Stomach (tissue), 19 donors: Measurements from ENCODE around the gene RADX. TPM values are rescaled to one million over a fixed set of nuclear protein-coding genes. Genes with fewer than 3 reads are reported as not detected.

Experiments
- DNase-seq, 2 donors: peaks; one replicate each; pipeline versions ENCODE4 v3.0.0 to v3.0.0-alpha.2; 2013 to 2019
- H3K27ac ChIP-seq, 5 donors: fragments of 200-600 bp in 4 of 5; sonication (generic) in 4 of 5; one replicate each; pipeline ENCODE4 v1.5.1; 2013 to 2019; ENCODE audit warnings: mild to moderate bottlenecking in 1 of 5, moderate library complexity in 1 of 5
- H3K27me3 ChIP-seq, 3 donors: fragments of 200-600 bp; sonication (generic); one replicate each; pipeline ENCODE4 v1.5.1; 2017 to 2019; ENCODE audit warnings: mixed run types in 1 of 3
- H3K36me3 ChIP-seq, 4 donors: fragments of 200-600 bp; sonication (generic); 1 replicate in 3 of 4; 2 replicates in 1 of 4; pipeline ENCODE4 v1.5.1; 2016 to 2019
- H3K4me1 ChIP-seq, 4 donors: fragments of 200-600 bp; sonication (generic); one replicate each; pipeline ENCODE4 v1.5.1; 2016 to 2019
- H3K4me3 ChIP-seq, 4 donors: fragments of 200-600 bp; sonication (generic) in 3 of 4; one replicate each; pipeline ENCODE4 v1.5.1; 2016 to 2019; ENCODE audit warnings: mild to moderate bottlenecking in 1 of 4
- H3K9me3 ChIP-seq, 4 donors: fragments of 200-600 bp; sonication (generic); one replicate each; pipeline ENCODE4 v1.5.1; 2016 to 2019
- CTCF ChIP-seq, 7 experiments: fragments of 450-650 bp in 4 of 7; fragments of 200-600 bp in 3 of 7; sonication (generic) in 3 of 7; IDR thresholded peaks; one replicate each; pipeline ENCODE4 v1.5.1; 2016 to 2019; ENCODE audit warnings: antibody characterized with exemption in 7 of 7, control low read depth in 2 of 7, mild to moderate bottlenecking in 1 of 7
- EP300 ChIP-seq: sonication (generic); formaldehyde crosslinking; IDR thresholded peaks from one replicate; pipeline ENCODE4 v1.6.1; 2017; ENCODE audit warnings: antibody characterized with exemption
- POLR2A ChIP-seq, 4 donors: fragments of 450-650 bp; IDR thresholded peaks; one replicate each; pipeline ENCODE4 v1.6.1; 2016; ENCODE audit warnings: antibody characterized with exemption in 4 of 4, control low read depth in 2 of 4, mild to moderate bottlenecking in 1 of 4, moderate library complexity in 1 of 4
- POLR2AphosphoS5 ChIP-seq, 3 donors: sonication (generic); formaldehyde crosslinking; IDR thresholded peaks; one replicate each; pipeline ENCODE4 v1.6.1; 2016; ENCODE audit warnings: antibody characterized with exemption in 3 of 3
- WGBS, 5 donors: extraction: QIAGEN DNeasy Blood & Tissue Kit in 3 of 5; methylation state at CpG; one replicate each; pipeline versions ENCODE4 v1.1.5 to v1.1.7; 2013 to 2018; 5-methylcytosine and 5-hydroxymethylcytosine counted together
- intact Hi-C: fragments of 100-400 bp; cut with DNase I; formaldehyde crosslinking; loops from one replicate; pipeline ENCODE4 v1.15.1; 2023; ENCODE audit warnings: low total_unique reads
- long read RNA-seq, 10 donors: transcript quantifications; one replicate each; lab custom pipeline, GENCODE V29; 2026
- polyA plus RNA-seq, 3 donors: library from polyadenylated mRNA; stranded (reverse); fragments of 200-250 nt; gene quantifications; one replicate each; pipeline ENCODE4 v1.2.3, GENCODE V29; 2013
- total RNA-seq, 5 donors: library from RNA; depleted of rRNA; stranded (reverse); fragments of >200 nt; gene quantifications; one replicate each; pipeline versions ENCODE4 v1.1.0 to v1.2.3, GENCODE V29; 2014 to 2016
- donor health status: healthy with polysubstance abuse.
- donor health status: Bipolar disorder and iron deficiency.
- donor health status: healthy.

The RADX gene
- total RNA-seq, result 1 to 10 TPM in 4 of 5 donors, under 1 TPM in 1; 0.29 to 4.8 (median 1.8) TPM
- polyA plus RNA-seq, result 1 to 10 TPM in 2 of 3 donors, under 1 TPM in 1; 0.68 to 2.7 (median 1.5) TPM
- long read RNA-seq, donor 1, result 0 reads
- long read RNA-seq, donor 2, partial matches to known transcripts, result 0 of 2 reads
- long read RNA-seq, donor 2, other reads (novel, unspliced or antisense), result 0 of 2 reads
- long read RNA-seq, donor 3, partial matches to known transcripts, result 0 of 1 reads
- long read RNA-seq, donor 3, other reads (novel, unspliced or antisense), result 0 of 1 reads
- long read RNA-seq, donor 4, result 0 reads
- long read RNA-seq, donor 5, result 0 reads
- long read RNA-seq, donor 6, result 0 reads
- long read RNA-seq, donor 7, partial matches to known transcripts, result 0 of 1 reads
- long read RNA-seq, donor 7, other reads (novel, unspliced or antisense), result 0 of 1 reads
- long read RNA-seq, donor 8, partial matches to known transcripts, result 0 of 1 reads
- long read RNA-seq, donor 8, other reads (novel, unspliced or antisense), result 0 of 1 reads
- long read RNA-seq, donor 9, result 0 reads
- long read RNA-seq, donor 10, result 0 reads

GRCh38 chrX:106611679-106612392 lies at the start of gene RADX:
Gene RADX (plus strand): TSS chrX:106611978. CDS start chrX:106612081, 103 bp downstream.
- Histone ChIP-seq H3K9me3 (peaks cover 0 to 6% (median 0%) of the 10 kb centered on the region in 4 donors), H3K27me3 (peaks cover 0 to 9% (median 0%) of the 10 kb centered on the region in 3 donors), H3K4me1 (peaks cover 0 to 6% (median 0%) of the 10 kb centered on the region in 4 donors), H3K27ac (peak within 1 kb of the TSS; percentile 27 to 64 (median 46)), H3K36me3 (no peaks in the 10 kb centered on the region), H3K4me3 (peak within 1 kb of the TSS; percentile 44 to 60 (median 54))
- 0 to 37% (median 6%) methylated on average over 10 to 46 of the region's 46 CpGs for WGBS, 5 donors
- peak; percentile 83 to 93 for DNase-seq
- intact Hi-C loops, result no loop called here
- no peak for TF ChIP-seq POLR2A (IDR thresholded peaks at IDR 0.05)
- TF ChIP-seq POLR2AphosphoS5 (IDR thresholded peaks at IDR 0.05), result peak; percentile 30 to 65 (median 33)
- no peak for TF ChIP-seq CTCF (IDR thresholded peaks at IDR 0.05)
- no peak for TF ChIP-seq EP300

- peaks cover 0 to 10% (median 3%) of the 10 kb centered on the region in 3 donors for H3K27me3 ChIP-seq
- intact Hi-C loops, result no loop called here
- no peak for DNase-seq
Measured at GRCh38 chrX:106564986-106565385, 46.8 kb upstream of the RADX start.

GRCh38 chrX:106566362-106566761 lies 45.4 kb upstream of the RADX start:
- WGBS, 5 donors, result 79 to 100% (median 88%) methylated on average over 6 to 8 of the region's 8 CpGs
- Histone ChIP-seq H3K36me3 (no peaks in the 10 kb centered on the region), H3K9me3 (no peaks in the 10 kb centered on the region), H3K27ac (no peak overlapping the region), H3K27me3 (peaks cover 0 to 10% (median 3%) of the 10 kb centered on the region in 3 donors), H3K4me1 (no peaks in the 10 kb centered on the region), H3K4me3 (no peak overlapping the region)
- intact Hi-C loops, result no loop called here
- no peak for DNase-seq
- TF ChIP-seq CTCF (IDR thresholded peaks at IDR 0.05) (no peak), POLR2A (IDR thresholded peaks at IDR 0.05) (no peak), POLR2AphosphoS5 (IDR thresholded peaks at IDR 0.05) (no peak), EP300 (no peak)

More at GRCh38 chrX:106564986-106565385, 46.8 kb upstream of the RADX start:
- 24 to 60% (median 36%) methylated on average over 2 of the region's 2 CpGs for WGBS, 5 donors
- Histone ChIP-seq H3K4me3 (no peak overlapping the region), H3K9me3 (no peaks in the 10 kb centered on the region), H3K4me1 (no peaks in the 10 kb centered on the region), H3K27ac (no peak overlapping the region), H3K36me3 (no peaks in the 10 kb centered on the region)
- TF ChIP-seq POLR2AphosphoS5 (IDR thresholded peaks at IDR 0.05) (no peak), CTCF (IDR thresholded peaks at IDR 0.05) (no peak), POLR2A (IDR thresholded peaks at IDR 0.05) (no peak), EP300 (no peak)

- no peak for TF ChIP-seq CTCF (IDR thresholded peaks at IDR 0.05)
- TF ChIP-seq POLR2A (IDR thresholded peaks at IDR 0.05), result no peak
- no peak for TF ChIP-seq EP300
- no peak for TF ChIP-seq POLR2AphosphoS5 (IDR thresholded peaks at IDR 0.05)
- no peak for DNase-seq
- Histone ChIP-seq H3K4me1 (no peaks in the 10 kb centered on the region), H3K36me3 (no peaks in the 10 kb centered on the region), H3K9me3 (peaks cover 0 to 29% (median 17%) of the 10 kb centered on the region in 4 donors), H3K27ac (no peak overlapping the region), H3K27me3 (no peaks in the 10 kb centered on the region), H3K4me3 (no peak overlapping the region)
- intact Hi-C loops, result no loop called here
- 68 to 95% (median 86%) methylated on average over 1 of the region's 1 CpG for WGBS, 5 donors
Measured at GRCh38 chrX:106581856-106582255, 29.9 kb upstream of the RADX start.
